Measurements from ENCODE around the gene MYOCD. TPM values are rescaled to one million over a fixed set of nuclear protein-coding genes. Genes with fewer than 3 reads are reported as not detected.

The MYOCD gene
- total and polyA plus RNA-seq, 8 donors, result 3.3 to 14.9 (median 10.8) TPM

DNA sequence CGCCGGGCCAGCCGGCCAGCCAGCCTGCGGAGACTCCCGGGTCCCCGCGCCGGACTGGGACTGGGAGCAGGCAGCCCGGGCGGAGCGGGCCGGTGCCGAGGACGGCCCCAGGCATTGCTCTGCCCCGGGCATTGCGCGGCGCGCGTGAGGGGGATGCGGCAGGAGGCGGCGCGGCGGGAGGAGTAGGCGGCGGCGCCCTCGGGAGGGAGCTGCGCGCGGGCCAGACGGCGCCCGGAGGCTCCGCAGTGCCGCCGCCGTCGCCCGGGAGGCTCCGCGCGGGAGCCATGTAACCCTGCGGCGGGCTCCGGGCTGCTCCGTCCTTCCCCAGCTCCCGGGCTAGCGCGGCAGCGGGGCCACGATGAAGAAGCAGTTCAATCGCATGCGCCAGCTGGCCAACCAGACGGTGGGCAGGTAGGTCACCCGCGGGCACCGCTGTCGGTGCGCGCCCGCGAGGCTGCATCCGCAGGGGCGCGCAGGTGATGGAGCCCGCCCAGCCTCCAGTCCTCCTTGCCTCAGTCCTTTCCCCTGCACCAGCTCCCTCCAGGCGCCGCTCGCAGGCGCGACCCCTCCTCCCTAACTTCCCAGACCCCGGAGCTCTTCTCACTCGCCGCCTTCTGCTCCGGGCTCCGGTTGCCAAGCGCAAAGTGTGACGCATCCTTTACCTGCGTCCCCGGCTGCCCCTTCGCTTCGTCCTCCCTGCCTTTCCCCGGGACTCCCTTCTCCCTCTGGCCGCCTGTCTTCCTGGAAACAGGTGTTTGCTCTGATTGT lies 124.0 kb downstream of the MYOCD start, which contains the start of gene ARHGAP44:
Gene ARHGAP44, plus strand, starts transcription at position 18 of the 768 bp plus-strand sequence. Its CDS starts 341 bp downstream, at position 359.
- peak; percentile 51 to 88 (median 67) for DNase-seq
- peaks cover 0 to 45% of the 10 kb centered on the region in 2 donors for H3K27me3 ChIP-seq
- H3K4me3 ChIP-seq, result peak within 1 kb of the TSS; percentile 54 to 65
- no peaks in the 10 kb centered on the region for H3K36me3 ChIP-seq
- peak within 1 kb of the TSS; percentile 66 to 72 for H3K27ac ChIP-seq
- TF ChIP-seq, protein P1, sequence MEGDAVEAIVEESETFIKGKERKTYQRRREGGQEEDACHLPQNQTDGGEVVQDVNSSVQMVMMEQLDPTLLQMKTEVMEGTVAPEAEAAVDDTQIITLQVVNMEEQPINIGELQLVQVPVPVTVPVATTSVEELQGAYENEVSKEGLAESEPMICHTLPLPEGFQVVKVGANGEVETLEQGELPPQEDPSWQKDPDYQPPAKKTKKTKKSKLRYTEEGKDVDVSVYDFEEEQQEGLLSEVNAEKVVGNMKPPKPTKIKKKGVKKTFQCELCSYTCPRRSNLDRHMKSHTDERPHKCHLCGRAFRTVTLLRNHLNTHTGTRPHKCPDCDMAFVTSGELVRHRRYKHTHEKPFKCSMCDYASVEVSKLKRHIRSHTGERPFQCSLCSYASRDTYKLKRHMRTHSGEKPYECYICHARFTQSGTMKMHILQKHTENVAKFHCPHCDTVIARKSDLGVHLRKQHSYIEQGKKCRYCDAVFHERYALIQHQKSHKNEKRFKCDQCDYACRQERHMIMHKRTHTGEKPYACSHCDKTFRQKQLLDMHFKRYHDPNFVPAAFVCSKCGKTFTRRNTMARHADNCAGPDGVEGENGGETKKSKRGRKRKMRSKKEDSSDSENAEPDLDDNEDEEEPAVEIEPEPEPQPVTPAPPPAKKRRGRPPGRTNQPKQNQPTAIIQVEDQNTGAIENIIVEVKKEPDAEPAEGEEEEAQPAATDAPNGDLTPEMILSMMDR (IDR thresholded peaks at IDR 0.05), result no peak
- intact Hi-C loops (cut with DNase I), result no loop called here
- ATAC-seq, result peak; percentile 82
- no peaks in the 10 kb centered on the region for H3K4me1 ChIP-seq
- no peaks in the 10 kb centered on the region for H3K9me3 ChIP-seq

GRCh38 chr17:12790249-12791106 lies 124.8 kb downstream of the MYOCD start:
- H3K9me3 ChIP-seq, result no peaks in the 10 kb centered on the region
- no peaks in the 10 kb centered on the region for H3K4me1 ChIP-seq
- H3K4me3 ChIP-seq, result peak overlapping the region; percentile 54 to 65
- ATAC-seq (peak; percentile 76), DNase-seq (peak in 2 of 4 donors; percentile 56 to 57)
- intact Hi-C loops (cut with DNase I), result no loop called here
- peak overlapping the region; percentile 66 to 72 for H3K27ac ChIP-seq
- TF ChIP-seq, protein P1 (IDR thresholded peaks at IDR 0.05), result no peak
- peaks cover 0 to 45% of the 10 kb centered on the region in 2 donors for H3K27me3 ChIP-seq
- no peaks in the 10 kb centered on the region for H3K36me3 ChIP-seq

GRCh38 chr17:12794919-12795532 lies 129.3 kb downstream of the MYOCD start:
- no peaks in the 10 kb centered on the region for H3K36me3 ChIP-seq
- intact Hi-C loops (cut with DNase I), result no loop called here
- no peaks in the 10 kb centered on the region for H3K9me3 ChIP-seq
- ATAC-seq, result no peak
- TF ChIP-seq, protein P1 (IDR thresholded peaks at IDR 0.05), result no peak
- peaks cover 0 to 22% of the 10 kb centered on the region in 2 donors for H3K27me3 ChIP-seq
- DNase-seq, result no peak
- H3K4me3 ChIP-seq, result no peak overlapping the region
- no peaks in the 10 kb centered on the region for H3K4me1 ChIP-seq
- no peak overlapping the region for H3K27ac ChIP-seq

- TF ChIP-seq, protein P1 (IDR thresholded peaks at IDR 0.05), result no peak
- ATAC-seq, result no peak
- intact Hi-C loops (cut with DNase I), result no loop called here
- Histone ChIP-seq H3K27ac (no peak overlapping the region), H3K36me3 (no peaks in the 10 kb centered on the region), H3K9me3 (no peaks in the 10 kb centered on the region), H3K4me3 (no peak overlapping the region), H3K4me1 (no peaks in the 10 kb centered on the region), H3K27me3 (no peaks in the 10 kb centered on the region)
- no peak for DNase-seq
These were observed 135.2 kb downstream of the MYOCD start for GRCh38 chr17:12800855-12801365.
